Activated CD8-positive, alpha-beta memory T cell treated with anti-CD3 and anti-CD28 coated beads, Interleukin-2, amount 50 U/mL, for 24 hours (primary cell): ENCODE measurements around the gene FBXW7.
"Not testable (repeated sequence)": the region's sequence is repeated elsewhere in the genome, so short reads cannot be mapped to it uniquely, and the experiment has no call there.

Experiments used
- DNase-seq: peaks from one replicate; pipeline ENCODE4 v3.0.0-alpha.2; 2020; ENCODE audit errors: extremely low read depth

FBXW7 gene

GRCh38 chr4:152535903-152536544, at the start of gene FBXW7:
Gene FBXW7, minus strand, starts transcription at chr4:152536092. Its CDS starts 124,289 bp downstream, at chr4:152411803.
- peak; percentile 99 for DNase-seq

GRCh38 chr4:152585023-152585441, 49.1 kb upstream of the FBXW7 start:
- no peak for DNase-seq

DNA sequence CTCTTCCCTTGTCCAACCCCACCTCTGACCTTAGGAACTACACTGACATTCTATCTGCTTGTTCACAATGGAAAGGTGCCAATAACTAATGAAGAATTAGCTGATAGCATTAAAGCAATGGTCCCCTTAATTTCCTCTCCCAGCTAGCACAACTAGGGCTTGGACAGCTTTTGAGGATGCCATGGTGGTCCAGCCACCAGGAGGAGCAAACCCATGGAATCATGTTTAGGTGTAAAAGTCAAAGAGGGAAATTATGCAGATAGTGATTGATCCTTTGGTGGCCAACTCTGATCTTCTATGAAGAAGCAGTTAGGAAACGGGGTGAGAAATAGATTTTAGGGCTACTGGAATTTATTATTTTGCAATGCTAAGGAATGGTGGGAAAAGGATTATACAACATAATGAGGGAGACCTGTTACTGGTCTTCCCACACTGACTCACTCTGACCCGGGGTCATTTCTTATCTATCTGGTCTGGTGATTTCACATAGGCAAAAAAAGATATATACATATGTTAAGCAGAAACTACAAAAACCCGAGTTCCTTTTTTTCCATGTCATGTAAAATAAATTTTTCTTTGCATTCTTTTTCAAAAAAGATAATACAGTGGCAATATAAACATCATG, 45.8 kb upstream of the FBXW7 start:
- no peak for DNase-seq

GRCh38 chr4:152579916-152580315, 44.0 kb upstream of the FBXW7 start:
- DNase-seq = no peak

- DNase-seq = no peak
These were observed 43.3 kb upstream of the FBXW7 start for GRCh38 chr4:152579107-152579764.

DNA sequence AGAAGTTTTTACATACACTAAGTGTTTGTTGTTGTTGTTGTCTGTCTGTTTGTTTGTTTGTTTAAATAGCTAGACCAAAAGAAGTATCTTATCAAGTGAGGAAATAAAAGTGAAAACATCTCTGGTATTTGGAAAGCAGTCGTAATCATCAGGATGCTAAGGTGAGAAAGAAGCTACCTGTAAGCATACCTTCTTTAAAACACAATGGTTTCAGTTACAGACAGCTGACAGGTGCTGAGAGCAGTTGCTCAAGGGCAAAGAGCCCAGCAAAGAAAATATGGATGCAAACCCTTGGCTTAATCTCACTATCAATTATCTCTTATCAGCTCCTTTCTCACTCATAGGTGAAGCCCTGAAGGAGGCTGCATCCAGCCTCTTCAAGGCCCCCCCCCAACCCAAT, 42.8 kb upstream of the FBXW7 start:
- no peak for DNase-seq

GRCh38 chr4:152577708-152578396, 42.0 kb upstream of the FBXW7 start:
- no peak for DNase-seq

GRCh38 chr4:152575533-152575932, 39.6 kb upstream of the FBXW7 start:
- DNase-seq = no peak

- no peak for DNase-seq
These were observed 38.0 kb upstream of the FBXW7 start for GRCh38 chr4:152573861-152574260.

DNA sequence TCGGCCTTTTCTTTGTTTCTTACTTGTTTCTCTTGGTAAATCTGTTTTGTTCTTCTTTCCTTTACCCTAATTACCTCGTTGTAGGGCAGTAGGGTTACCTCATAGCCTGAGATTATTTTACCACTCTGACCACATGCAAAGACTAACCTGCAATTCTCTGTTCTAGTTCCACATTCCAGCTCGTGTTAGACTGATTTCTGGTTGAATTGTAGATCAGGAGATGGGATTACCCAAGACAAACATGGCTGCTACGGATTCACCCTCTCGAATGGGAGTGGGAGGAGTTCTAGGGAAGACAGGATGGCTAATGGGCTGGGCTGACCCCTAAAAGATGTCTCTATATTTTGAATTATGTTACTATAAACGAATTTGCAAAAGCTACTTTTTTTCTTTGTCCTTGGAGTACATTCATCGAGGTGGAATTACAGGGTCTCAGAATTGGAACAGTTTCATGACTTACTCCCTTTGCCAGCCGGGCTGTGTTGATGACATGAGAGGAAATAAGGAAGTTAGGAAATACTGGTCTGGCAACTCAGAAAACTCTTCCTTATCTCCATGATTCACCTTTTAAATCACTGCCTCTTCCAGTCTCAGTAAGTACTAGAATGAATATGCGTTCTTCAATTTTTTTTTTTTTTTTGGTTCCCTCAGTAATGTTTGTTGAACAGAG, 36.7 kb upstream of the FBXW7 start:
- DNase-seq = no peak

DNA sequence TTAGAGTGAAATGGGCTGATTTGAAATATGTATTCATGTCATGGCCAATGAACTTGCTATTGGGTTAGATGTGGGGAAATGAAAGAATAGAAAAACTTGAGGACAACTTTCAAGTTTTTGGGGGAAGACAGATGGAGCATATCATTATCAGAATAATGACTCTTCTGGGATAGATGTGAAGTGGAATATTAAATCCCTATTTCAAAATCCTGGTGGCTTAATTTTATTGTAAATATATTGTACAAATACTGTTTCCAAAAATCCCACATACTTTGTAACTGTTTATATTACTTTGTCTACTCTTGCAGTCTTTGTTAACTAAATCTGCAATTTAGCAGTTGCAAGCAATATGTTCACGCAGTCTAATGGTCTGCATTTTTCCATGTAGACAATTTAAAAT, 35.9 kb upstream of the FBXW7 start:
- DNase-seq = no peak

DNA sequence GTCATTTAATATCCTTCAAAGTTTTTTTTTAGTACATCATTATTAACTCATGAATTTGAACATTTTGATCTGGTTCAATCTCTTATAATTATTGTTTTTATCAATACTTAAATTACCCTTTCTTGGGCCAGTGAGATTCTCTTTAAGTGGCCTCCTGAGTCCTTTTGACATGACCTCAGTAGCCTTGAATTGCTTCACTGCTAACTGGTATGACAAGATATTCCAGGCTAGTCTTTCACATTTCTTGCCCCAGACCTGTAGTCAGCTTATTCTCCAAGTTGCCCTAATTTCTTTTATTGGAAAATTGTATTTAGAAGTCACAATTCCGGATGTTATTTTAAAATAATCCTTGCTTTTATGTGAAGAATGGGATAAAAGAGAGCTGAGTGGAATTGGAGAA, 35.4 kb upstream of the FBXW7 start:
- DNase-seq = no peak

DNA sequence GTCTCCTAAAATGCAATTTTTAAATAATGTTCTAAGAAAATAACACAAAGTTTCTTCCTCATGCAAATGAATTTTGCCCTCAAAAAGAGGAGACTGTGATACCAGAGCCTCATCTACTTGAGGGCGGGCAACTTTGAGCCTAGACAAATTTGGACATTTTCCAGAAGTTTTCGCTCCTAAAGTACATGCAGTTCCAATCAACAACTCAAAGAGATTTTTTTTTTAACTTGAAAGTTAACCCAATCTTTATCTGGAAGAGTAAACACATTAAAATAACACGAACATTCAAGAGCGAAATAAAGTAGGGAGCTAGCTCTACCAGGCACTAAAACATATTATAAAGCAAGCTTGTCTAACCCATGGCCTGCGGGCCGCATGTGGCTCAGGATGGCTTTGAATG, 29.4 kb upstream of the FBXW7 start:
- DNase-seq = no peak

GRCh38 chr4:152564336-152564735, 28.4 kb upstream of the FBXW7 start:
- no peak for DNase-seq

DNA sequence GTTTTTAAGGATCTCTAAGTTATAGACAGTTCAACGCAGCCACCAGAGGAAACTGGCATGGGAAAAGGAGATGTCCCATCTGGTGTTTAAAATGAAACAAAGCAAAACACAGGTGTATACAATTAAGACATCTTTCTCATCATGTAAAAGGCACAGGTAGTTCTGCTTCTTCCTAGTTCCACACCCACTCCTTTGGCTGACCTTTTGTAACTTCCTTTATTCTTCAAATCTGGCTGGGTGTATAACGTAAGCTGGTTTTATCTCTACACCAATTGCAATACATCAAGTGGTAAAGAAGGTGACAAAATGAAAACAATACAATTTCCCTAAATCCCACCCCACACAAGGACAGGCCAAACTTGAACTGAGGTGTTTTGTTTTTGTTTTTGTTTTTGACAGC, 27.3 kb upstream of the FBXW7 start:
- DNase-seq = no peak

DNA sequence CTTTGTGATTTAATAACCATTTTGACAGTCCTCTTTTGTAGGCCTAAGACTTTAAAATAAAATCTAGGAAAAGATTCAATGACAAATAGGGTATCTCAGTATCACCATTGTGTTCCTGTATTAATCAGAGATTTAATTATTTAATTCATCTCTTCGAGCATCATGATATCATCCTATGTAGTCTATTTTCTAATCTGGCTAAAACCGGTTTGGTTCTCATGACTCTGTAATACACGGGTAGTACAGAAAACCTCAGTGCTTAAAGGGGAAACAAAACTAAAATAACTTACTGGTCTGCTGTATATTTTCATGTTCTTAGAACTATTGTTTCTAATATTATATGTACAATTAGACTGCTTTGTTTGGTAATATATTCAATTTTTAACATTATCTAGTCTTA, 23.7 kb upstream of the FBXW7 start:
- no peak for DNase-seq

DNA sequence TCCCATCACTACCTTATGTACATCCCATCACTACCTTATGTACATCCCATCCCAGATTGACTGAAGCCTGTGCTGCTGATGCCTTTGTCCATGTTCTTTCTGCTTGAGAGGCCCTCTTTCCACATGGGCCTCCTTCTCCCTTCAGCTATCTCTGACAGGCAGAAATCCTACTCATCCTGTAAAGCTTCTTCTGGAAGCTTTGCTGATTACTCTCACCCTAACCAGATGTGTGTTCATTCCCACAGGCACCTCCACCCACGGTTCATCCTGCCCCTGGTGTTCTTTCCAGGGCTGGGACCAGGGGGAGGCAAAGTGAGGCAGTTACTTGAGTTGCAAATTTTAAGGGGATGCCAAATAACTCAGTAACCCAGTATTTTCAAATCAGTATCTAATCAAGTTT, 22.5 kb upstream of the FBXW7 start:
- no peak for DNase-seq

DNA sequence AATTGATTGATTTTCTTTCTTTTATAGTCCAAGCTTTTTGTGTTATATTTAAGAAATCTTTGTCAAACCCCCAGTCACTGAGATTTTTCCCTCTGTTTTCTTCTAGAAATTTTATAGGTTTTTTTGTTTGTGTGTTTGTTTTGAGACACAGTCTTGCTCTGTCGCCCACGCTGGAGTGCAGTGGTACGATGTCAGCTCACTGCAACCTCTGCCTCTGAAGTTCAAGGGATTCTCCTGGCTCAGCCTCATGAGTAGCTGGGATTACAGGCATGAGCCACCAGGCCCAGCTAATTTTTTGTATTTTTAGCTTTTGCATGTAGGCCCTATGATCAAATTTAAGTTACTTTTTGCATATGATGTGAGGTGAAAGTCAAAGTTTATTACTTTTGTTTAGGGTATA, 20.9 kb upstream of the FBXW7 start:
- DNase-seq = no peak

DNA sequence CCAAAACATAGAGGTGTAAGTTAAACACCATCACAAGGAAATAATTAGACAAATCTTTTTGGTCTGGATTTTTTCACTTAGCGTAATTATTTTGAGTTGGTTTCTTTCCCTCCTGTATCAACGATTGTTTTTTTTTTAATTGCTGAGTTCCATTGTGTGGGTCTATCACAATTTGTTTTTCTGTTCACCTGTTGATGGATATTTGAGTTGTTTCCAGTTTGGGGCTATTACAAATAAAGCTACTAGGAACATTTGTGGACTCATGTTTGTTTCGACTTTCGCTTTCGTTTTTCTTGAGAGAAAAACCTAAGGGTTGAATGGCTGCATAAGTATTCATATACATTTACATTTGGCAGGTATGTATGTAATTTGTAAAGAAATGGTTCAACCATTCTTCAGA, 20.4 kb upstream of the FBXW7 start:
- DNase-seq = no peak

- no peak for DNase-seq
These were observed 18.9 kb upstream of the FBXW7 start for GRCh38 chr4:152554742-152555141.

DNA sequence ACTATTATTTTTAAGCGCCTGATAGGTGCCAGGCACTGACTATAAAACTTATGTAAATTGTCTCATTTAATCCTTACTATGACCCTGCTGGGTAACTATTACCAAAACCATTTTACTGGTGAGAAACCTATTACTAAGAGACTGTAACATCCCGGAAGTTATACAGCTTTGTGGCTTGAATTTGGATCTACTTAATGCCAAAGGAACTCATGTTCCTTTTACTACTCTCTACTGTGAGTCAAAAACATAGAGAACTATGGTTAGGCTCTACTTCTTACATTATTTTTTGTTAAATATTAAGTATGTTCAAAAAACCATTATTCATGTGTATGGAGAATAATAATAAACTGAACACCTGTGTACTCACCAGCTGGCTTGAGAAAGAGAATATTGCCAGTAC, 14.8 kb upstream of the FBXW7 start:
- not testable (repeated sequence) for DNase-seq

DNA sequence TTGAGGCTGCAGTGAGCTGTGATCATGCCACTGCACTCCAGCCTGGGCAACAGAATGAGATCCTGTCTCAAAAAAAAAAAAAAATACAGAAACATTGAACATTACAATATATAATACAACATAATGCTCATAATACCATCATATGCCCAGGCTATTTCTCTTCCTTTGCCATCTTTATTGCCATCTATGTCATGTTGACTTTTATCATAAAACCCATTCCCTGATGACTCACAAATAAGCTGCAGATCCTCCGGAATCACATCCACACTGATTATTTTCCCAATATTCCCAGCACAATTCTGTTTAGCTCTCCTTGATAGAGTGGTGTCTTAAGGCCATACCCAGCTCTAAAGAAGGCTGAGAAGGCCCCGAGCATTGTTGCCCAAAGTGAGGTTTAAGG, 9.2 kb upstream of the FBXW7 start:
- no peak for DNase-seq
